Endothelial cell of umbilical vein (primary cell): ENCODE data around the gene PASD1. TPM values are rescaled to one million over a fixed set of nuclear protein-coding genes. Genes with fewer than 3 reads are reported as not detected.

Experiments used
- BruUV-seq: library from RNA; stranded (reverse); fragments of 400-500 nt; replicated peaks from 2 replicates; lab custom pipeline; 2021; lab: Mats Ljungman, UMichigan
- CTCF ChIA-PET: fragments of 300-600, 350-600 bp; sonication (Branson Sonifier 250); formaldehyde crosslinking; loops from one replicate; lab custom pipeline; 2021; ENCODE audit warnings: antibody characterized with exemption, inconsistent platforms; lab: Charles Lee
- POLR2A ChIA-PET: fragments of 300-600, 350-600 bp; sonication (Branson Sonifier 250); formaldehyde crosslinking; loops from one replicate; lab custom pipeline; 2021; ENCODE audit warnings: antibody characterized with exemption, inconsistent platforms; lab: Charles Lee
- DNase-seq: peaks from one replicate; pipeline ENCODE4 v3.0.0-alpha.2; 2011; ENCODE audit warnings: low read depth, low spot score
- FAIRE-seq: peaks from 2 replicates; lab custom pipeline; 2011; peaks lifted over from hg19 to GRCh38; lab: Jason Lieb, UNC
- H2AFZ ChIP-seq: 2 replicates; pipeline ENCODE4 v1.6.0; 2012; ENCODE audit warnings: low read depth, low read length, control low read depth, inconsistent platforms
- H3K27ac ChIP-seq: 2 replicates; pipeline ENCODE4 v1.5.1; 2011; ENCODE audit warnings: low read depth, mild to moderate bottlenecking, control low read depth, low read length, moderate library complexity; ENCODE audit not compliant: insufficient read depth
- H3K27me3 ChIP-seq, 2 experiments: 2 replicates each; pipeline versions ENCODE4 v1.6.0 to v1.6.1; 2011; ENCODE audit warnings: low read length in 2 of 2, mixed read lengths in 1 of 2; ENCODE audit not compliant: control insufficient read depth in 2 of 2, insufficient read depth in 2 of 2
- H3K36me3 ChIP-seq, 2 experiments: 2 replicates in 1 of 2; 3 replicates in 1 of 2; pipeline ENCODE4 v1.5.1; 2011; ENCODE audit warnings: low read length in 2 of 2, mild to moderate bottlenecking in 1 of 2, moderate library complexity in 1 of 2; ENCODE audit not compliant: control insufficient read depth in 2 of 2, insufficient read depth in 2 of 2; ENCODE audit errors: extremely low read depth in 1 of 2
- H3K4me1 ChIP-seq: 3 replicates; pipeline ENCODE4 v1.5.1; 2011; ENCODE audit warnings: mild to moderate bottlenecking, low read length; ENCODE audit not compliant: control insufficient read depth, insufficient read depth; ENCODE audit errors: extremely low read depth
- H3K4me2 ChIP-seq: 2 replicates; pipeline ENCODE4 v1.6.1; 2011; ENCODE audit warnings: low read length, control low read depth, mixed read lengths; ENCODE audit not compliant: insufficient read depth
- H3K4me3 ChIP-seq, 3 experiments: fragments of 200-600 bp in 1 of 3; sonication (generic), shearing (Covaris generic) in 1 of 3; replicated peaks in 1 of 3; 2 replicates each; pipeline ENCODE4 v1.5.1; 2011 to 2016; ENCODE audit warnings: control low read depth in 3 of 3, low read length in 3 of 3, mild to moderate bottlenecking in 2 of 3, inconsistent platforms in 1 of 3, low read depth in 1 of 3, moderate library complexity in 1 of 3; ENCODE audit not compliant: insufficient read depth in 1 of 3
- H3K79me2 ChIP-seq: 2 replicates; pipeline ENCODE4 v1.6.0; 2012; ENCODE audit warnings: low read length, inconsistent platforms; ENCODE audit not compliant: control insufficient read depth, insufficient read depth
- H3K9ac ChIP-seq: replicated peaks from 2 replicates; pipeline ENCODE3; 2011; ENCODE audit warnings: low read length, control low read depth; ENCODE audit not compliant: insufficient read depth; ENCODE audit errors: extremely low read depth
- H3K9me1 ChIP-seq: replicated peaks from 3 replicates; pipeline ENCODE4 v1.6.0; 2011; ENCODE audit warnings: mild to moderate bottlenecking, low read length; ENCODE audit not compliant: control insufficient read depth, insufficient read depth; ENCODE audit errors: extremely low read depth
- H3K9me3 ChIP-seq: replicated peaks from 2 replicates; pipeline ENCODE4 v1.5.1; 2012; ENCODE audit warnings: low read length, inconsistent platforms; ENCODE audit not compliant: control insufficient read depth, insufficient read depth
- H4K20me1 ChIP-seq: replicated peaks from 2 replicates; pipeline ENCODE3; 2011; ENCODE audit warnings: mild to moderate bottlenecking, low read length; ENCODE audit not compliant: control insufficient read depth, insufficient read depth; ENCODE audit errors: extremely low read depth
- CTCF ChIP-seq, 2 donors: IDR thresholded peaks; 1 replicate in 1 of 2; 2 replicates in 1 of 2; pipeline ENCODE4 v1.5.1; 2011; ENCODE audit warnings: low read length in 2 of 2, mild to moderate bottlenecking in 2 of 2, moderate library complexity in 2 of 2, control low read depth in 1 of 2, inconsistent platforms in 1 of 2, low read depth in 1 of 2; ENCODE audit not compliant: insufficient read depth in 1 of 2; ENCODE audit errors: extremely low read depth in 1 of 2
- EZH2 ChIP-seq: IDR thresholded peaks from 2 replicates; pipeline ENCODE4 v1.6.1; 2012; ENCODE audit warnings: borderline replicate concordance, low read depth, mild to moderate bottlenecking, moderate library complexity, low read length, inconsistent platforms; ENCODE audit not compliant: severe bottlenecking
- FOS ChIP-seq: IDR thresholded peaks from 2 replicates; pipeline ENCODE4 v1.6.1; 2011; ENCODE audit warnings: mild to moderate bottlenecking, low read length, moderate library complexity, borderline replicate concordance; ENCODE audit not compliant: insufficient read depth
- JUN ChIP-seq: IDR thresholded peaks from 2 replicates; pipeline ENCODE4 v1.6.1; 2011; ENCODE audit warnings: borderline replicate concordance, low read depth; ENCODE audit not compliant: insufficient read length, insufficient read depth
- POLR2A ChIP-seq: IDR thresholded peaks from 2 replicates; pipeline ENCODE4 v1.6.1; 2012; ENCODE audit warnings: low read depth, mild to moderate bottlenecking, control low read depth, low read length
- POLR2AphosphoS5 ChIP-seq: IDR thresholded peaks from 2 replicates; pipeline ENCODE4 v1.6.1; 2012; ENCODE audit warnings: low read depth, mild to moderate bottlenecking, control low read depth, low read length, moderate library complexity; ENCODE audit not compliant: insufficient read depth
- dilution Hi-C: fragments of 300-500 bp; cut with MboI; formaldehyde crosslinking; loops from one replicate; pipeline ENCODE4 v1.15.0; 2019; ENCODE audit warnings: low sequenced_read_pairs; ENCODE audit not compliant: extremely low pct_ligation_motif_present
- intact Hi-C: fragments of 100-400 bp; cut with micrococcal nuclease; formaldehyde crosslinking; loops from one replicate; pipeline ENCODE4 v1.10.0; 2022
- polyA plus RNA-seq, 4 experiments: library from polyadenylated mRNA; depleted of rRNA in 3 of 4; stranded (reverse) in 3 of 4; unstranded in 1 of 4; fragments of >200 nt; gene quantifications; 2 replicates each; pipeline versions ENCODE4 v1.2.1 to v1.2.3, GENCODE V29; 2011 to 2012; ENCODE audit warnings: missing spikeins in 1 of 4
- total RNA-seq: library from RNA; stranded (reverse); gene quantifications from 2 replicates; pipeline ENCODE4 v1.2.3, GENCODE V29; 2021
- TF ChIP-seq, protein P1 (sequence below): IDR thresholded peaks from 2 replicates; pipeline ENCODE4 v1.6.1; 2011; ENCODE audit not compliant: insufficient read depth, insufficient read length

Gene PASD1
- total and polyA plus RNA-seq, 2 donors (not counting 3 experiments of a cell fraction or from before 2014, with no cell fraction given) = not detected

DNA sequence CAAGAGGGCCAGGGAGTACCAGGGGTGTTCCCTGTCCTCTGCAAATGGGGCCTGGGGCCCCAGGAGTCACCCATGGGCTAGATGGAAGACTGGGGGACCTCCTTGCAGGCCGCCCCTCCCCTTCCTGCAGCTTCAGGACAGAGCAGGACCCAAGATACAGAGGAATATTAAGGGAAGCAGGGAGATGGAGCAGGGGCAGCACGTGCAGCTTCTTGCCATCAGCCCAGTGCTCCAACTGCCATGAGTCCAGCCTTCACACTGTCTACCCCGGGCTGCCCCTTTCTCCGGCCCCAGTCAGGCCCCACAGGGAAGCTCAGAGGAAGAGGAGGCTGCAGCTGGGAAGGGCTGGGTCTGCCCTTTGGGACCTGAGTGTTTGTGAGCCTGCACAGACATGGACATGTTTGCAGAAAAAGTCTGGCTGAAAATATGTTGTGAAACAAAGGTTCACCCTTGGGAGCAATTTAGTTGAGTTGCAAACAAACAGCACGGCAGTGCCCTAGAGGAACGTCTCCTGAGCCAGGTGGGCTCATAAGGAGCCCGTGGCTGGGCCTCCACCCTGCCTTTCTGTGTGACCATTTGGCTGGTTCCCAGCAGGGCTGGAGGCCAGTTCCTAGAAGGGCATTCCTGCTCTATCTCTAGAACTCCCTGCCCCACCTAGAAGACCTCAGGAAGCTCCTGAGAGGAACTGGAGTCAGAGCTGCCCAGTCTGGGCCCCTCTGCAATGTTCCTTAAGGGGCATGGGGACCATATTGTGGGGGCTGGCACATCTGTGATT is 161.3 kb downstream of the PASD1 start:
- dilution Hi-C loops = no loop called here
- Histone ChIP-seq H3K4me3 (no peak overlapping the region), H3K9me1 (no peaks in the 10 kb centered on the region), H3K4me2 (no peak overlapping the region), H3K9me3 (no peaks in the 10 kb centered on the region), H3K27ac (no peak overlapping the region), H3K27me3 (no peaks in the 10 kb centered on the region), H4K20me1 (no peaks in the 10 kb centered on the region), H3K9ac (no peak overlapping the region), H3K36me3 (no peaks in the 10 kb centered on the region), H3K4me1 (no peaks in the 10 kb centered on the region), H3K79me2 (no peaks in the 10 kb centered on the region), H2AFZ (no peak overlapping the region)
- ChIA-PET POLR2A (no interaction called here), CTCF (no interaction called here)
- TF ChIP-seq POLR2AphosphoS5 = no peak
- no peak for TF ChIP-seq POLR2A
- TF ChIP-seq FOS = no peak
- no peak for TF ChIP-seq EZH2
- no peak for TF ChIP-seq JUN
- TF ChIP-seq, protein P1, sequence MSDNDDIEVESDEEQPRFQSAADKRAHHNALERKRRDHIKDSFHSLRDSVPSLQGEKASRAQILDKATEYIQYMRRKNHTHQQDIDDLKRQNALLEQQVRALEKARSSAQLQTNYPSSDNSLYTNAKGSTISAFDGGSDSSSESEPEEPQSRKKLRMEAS = no peak
- TF ChIP-seq CTCF (IDR thresholded peaks at IDR 0.05; ENCODE audit: extremely low read depth in 1 of 2, insufficient read depth in 1 of 2, low read depth in 1 of 2, low read length in 2 of 2) = no peak
- BruUV-seq = no TSS peak
- intact Hi-C loops = no loop called here
- FAIRE-seq (no peak), DNase-seq (no peak)
